ENCODE measurements around the gene SPRR4.

SPRR4 gene

DNA sequence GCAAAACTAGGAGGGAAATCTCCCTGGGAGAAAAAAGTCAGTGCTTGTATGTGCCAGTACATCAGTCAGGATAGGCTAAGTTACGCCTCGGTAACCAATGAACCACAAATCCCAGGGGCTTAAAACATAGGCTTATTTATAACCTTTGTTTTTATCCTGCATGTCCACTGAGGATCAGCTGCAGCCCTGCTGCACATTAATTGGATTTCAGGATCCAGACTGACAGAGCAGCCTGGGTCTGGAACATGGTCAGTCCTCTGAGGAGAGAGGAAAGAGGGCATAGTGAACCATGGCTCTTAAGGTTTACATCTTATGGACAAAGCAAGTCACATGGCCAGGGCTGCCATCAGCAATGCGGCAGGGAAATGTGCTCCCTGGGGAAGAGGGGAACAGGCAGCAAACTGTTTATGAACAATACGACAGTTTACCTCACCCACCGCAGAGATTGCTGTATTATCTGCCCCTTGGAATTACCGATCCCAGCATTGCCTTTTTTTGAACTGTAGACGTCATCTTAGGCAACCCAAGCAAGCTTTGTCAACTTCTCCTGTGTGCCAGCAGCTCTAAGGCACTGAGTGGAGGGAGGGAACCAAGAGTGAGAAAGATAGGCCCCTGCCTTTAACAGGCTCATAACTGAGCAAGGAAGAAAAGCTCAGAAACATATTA, 9.1 kb upstream of the SPRR4 start:
- Histone ChIP-seq H3K4me1 (ENCODE audit: insufficient read depth, low read length, severe bottlenecking) (no peaks in the 10 kb centered on the region), H3K27ac (ENCODE audit: low read depth, low read length, poor library complexity, severe bottlenecking) (no peak overlapping the region), H3F3A (ENCODE audit: insufficient read depth, low read length) (no peaks in the 10 kb centered on the region), H3K4me3 (ENCODE audit: low read depth, low read length, poor library complexity, severe bottlenecking) (no peak overlapping the region), H3K9ac (ENCODE audit: low read length) (no peak overlapping the region), H3K27me3 (ENCODE audit: insufficient read depth, low read length) (no peaks in the 10 kb centered on the region), H3K4me2 (ENCODE audit: low read length) (no peak overlapping the region), H3K36me3 (ENCODE audit: insufficient read depth, low read length) (no peaks in the 10 kb centered on the region), H3K9me3 (ENCODE audit: low read length) (no peaks in the 10 kb centered on the region), H2AFZ (ENCODE audit: low read length) (no peak overlapping the region), H4K20me1 (ENCODE audit: insufficient read depth, low read length) (no peaks in the 10 kb centered on the region), H3K9me2 (ENCODE audit: low read depth, low read length) (no peaks in the 10 kb centered on the region), H3K79me2 (ENCODE audit: insufficient read depth, low read length) (no peaks in the 10 kb centered on the region)
- TF ChIP-seq, protein P1, sequence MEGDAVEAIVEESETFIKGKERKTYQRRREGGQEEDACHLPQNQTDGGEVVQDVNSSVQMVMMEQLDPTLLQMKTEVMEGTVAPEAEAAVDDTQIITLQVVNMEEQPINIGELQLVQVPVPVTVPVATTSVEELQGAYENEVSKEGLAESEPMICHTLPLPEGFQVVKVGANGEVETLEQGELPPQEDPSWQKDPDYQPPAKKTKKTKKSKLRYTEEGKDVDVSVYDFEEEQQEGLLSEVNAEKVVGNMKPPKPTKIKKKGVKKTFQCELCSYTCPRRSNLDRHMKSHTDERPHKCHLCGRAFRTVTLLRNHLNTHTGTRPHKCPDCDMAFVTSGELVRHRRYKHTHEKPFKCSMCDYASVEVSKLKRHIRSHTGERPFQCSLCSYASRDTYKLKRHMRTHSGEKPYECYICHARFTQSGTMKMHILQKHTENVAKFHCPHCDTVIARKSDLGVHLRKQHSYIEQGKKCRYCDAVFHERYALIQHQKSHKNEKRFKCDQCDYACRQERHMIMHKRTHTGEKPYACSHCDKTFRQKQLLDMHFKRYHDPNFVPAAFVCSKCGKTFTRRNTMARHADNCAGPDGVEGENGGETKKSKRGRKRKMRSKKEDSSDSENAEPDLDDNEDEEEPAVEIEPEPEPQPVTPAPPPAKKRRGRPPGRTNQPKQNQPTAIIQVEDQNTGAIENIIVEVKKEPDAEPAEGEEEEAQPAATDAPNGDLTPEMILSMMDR (IDR thresholded peaks at IDR 0.05; ENCODE audit: low read length): no peak

DNA sequence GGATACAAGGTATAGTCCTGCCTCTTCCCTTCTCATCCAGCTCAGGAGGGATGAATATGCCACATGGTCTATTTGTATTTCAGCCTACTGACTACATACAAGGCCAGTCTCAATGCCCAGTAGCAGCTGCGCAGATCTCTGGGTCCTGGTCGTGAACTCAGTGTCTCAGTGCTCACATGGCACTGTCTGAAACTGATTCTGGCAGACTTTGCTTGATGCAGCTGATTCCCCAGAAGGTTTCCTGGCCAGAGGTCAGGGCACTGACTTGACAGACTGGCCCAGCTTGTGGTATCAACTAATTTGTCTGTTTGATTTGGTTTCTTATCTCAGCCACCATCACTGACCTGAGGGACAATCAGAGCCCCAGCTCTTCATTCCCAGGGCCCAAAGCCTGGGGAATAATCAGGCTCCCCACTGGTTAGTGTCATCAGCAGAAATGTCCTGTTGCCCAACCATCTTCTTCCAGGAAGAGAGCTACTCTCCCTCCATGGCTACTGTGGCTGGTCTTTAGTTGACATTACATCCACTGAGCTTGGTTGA, 7.5 kb upstream of the SPRR4 start:
- TF ChIP-seq EZH2 (IDR thresholded peaks at IDR 0.05; ENCODE audit: borderline replicate concordance, low read length): no peak
- TF ChIP-seq, protein P1 (IDR thresholded peaks at IDR 0.05; ENCODE audit: low read length): no peak
- no peaks in the 10 kb centered on the region for H3K9me3 ChIP-seq (ENCODE audit: low read length)
- H3K4me2 ChIP-seq (ENCODE audit: low read length): no peak overlapping the region
- H3K27ac ChIP-seq (ENCODE audit: low read depth, low read length, poor library complexity, severe bottlenecking): no peak overlapping the region
- H3F3A ChIP-seq (ENCODE audit: insufficient read depth, low read length): no peaks in the 10 kb centered on the region
- no peak overlapping the region for H3K4me3 ChIP-seq (ENCODE audit: low read depth, low read length, poor library complexity, severe bottlenecking)
- no peak overlapping the region for H2AFZ ChIP-seq (ENCODE audit: low read length)
- no peaks in the 10 kb centered on the region for H3K27me3 ChIP-seq (ENCODE audit: insufficient read depth, low read length)
- no peak overlapping the region for H3K9ac ChIP-seq (ENCODE audit: low read length)
- H3K36me3 ChIP-seq (ENCODE audit: insufficient read depth, low read length): no peaks in the 10 kb centered on the region
- H3K79me2 ChIP-seq (ENCODE audit: insufficient read depth, low read length): no peaks in the 10 kb centered on the region
- H4K20me1 ChIP-seq (ENCODE audit: insufficient read depth, low read length): no peaks in the 10 kb centered on the region
- H3K9me2 ChIP-seq (ENCODE audit: low read depth, low read length): no peaks in the 10 kb centered on the region
- no peaks in the 10 kb centered on the region for H3K4me1 ChIP-seq (ENCODE audit: insufficient read depth, low read length, severe bottlenecking)

DNA sequence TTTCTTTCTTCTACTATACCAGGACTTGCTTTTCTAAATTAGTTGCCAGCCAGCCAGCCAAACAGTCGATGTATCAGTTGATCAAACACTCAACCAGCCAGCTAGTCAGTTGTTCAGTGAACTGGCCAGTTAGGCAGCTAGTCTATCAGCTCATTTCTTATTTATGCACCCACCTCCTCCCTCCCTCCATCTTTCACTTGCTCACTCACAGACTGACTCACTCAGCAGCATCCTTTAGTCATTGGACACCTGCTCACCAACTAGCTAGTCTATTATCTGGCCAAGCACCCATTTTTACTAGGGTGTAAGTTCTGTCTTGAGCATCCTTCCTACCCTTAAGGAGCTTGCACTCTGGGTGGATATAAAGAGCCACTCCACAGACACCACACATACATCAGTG, 5.9 kb upstream of the SPRR4 start:
- Histone ChIP-seq H3K9ac (ENCODE audit: low read length) (no peak overlapping the region), H3K4me3 (ENCODE audit: low read depth, low read length, poor library complexity, severe bottlenecking) (no peak overlapping the region), H3K27ac (ENCODE audit: low read depth, low read length, poor library complexity, severe bottlenecking) (no peak overlapping the region), H3K4me1 (ENCODE audit: insufficient read depth, low read length, severe bottlenecking) (no peaks in the 10 kb centered on the region), H3K36me3 (ENCODE audit: insufficient read depth, low read length) (no peaks in the 10 kb centered on the region), H2AFZ (ENCODE audit: low read length) (no peak overlapping the region), H3F3A (ENCODE audit: insufficient read depth, low read length) (no peaks in the 10 kb centered on the region), H4K20me1 (ENCODE audit: insufficient read depth, low read length) (no peaks in the 10 kb centered on the region), H3K79me2 (ENCODE audit: insufficient read depth, low read length) (no peaks in the 10 kb centered on the region), H3K9me3 (ENCODE audit: low read length) (no peaks in the 10 kb centered on the region), H3K4me2 (ENCODE audit: low read length) (no peak overlapping the region), H3K27me3 (ENCODE audit: insufficient read depth, low read length) (no peaks in the 10 kb centered on the region), H3K9me2 (ENCODE audit: low read depth, low read length) (no peaks in the 10 kb centered on the region)
- TF ChIP-seq EZH2 (IDR thresholded peaks at IDR 0.05; ENCODE audit: borderline replicate concordance, low read length): no peak
- TF ChIP-seq, protein P1 (IDR thresholded peaks at IDR 0.05; ENCODE audit: low read length): no peak

Measured in OCI-LY1 (cell line).